Measurements from ENCODE around the gene CCND1. TPM values are rescaled to one million over a fixed set of nuclear protein-coding genes. Genes with fewer than 3 reads are reported as not detected.

Gene CCND1
- total RNA-seq, 1 donor from 2014 or later = 55.6 TPM

- no peak for DNase-seq (ENCODE audit: low spot score)
- no peak overlapping the region for H3K4me3 Mint-ChIP-seq (ENCODE audit: unreplicated experiment)
- TF ChIP-seq CTCF (IDR thresholded peaks at IDR 0.05; ENCODE audit: unreplicated experiment) = no peak
- H3K27ac Mint-ChIP-seq (ENCODE audit: unreplicated experiment) = no peak overlapping the region
- H3K27me3 Mint-ChIP-seq (ENCODE audit: unreplicated experiment) = peaks cover 6% of the 10 kb centered on the region
- peaks cover 16% of the 10 kb centered on the region for H3K4me1 Mint-ChIP-seq (ENCODE audit: unreplicated experiment)
- no peaks in the 10 kb centered on the region for H3K9me3 Mint-ChIP-seq (ENCODE audit: unreplicated experiment)
- H3K36me3 Mint-ChIP-seq (ENCODE audit: low read depth, unreplicated experiment) = no peaks in the 10 kb centered on the region
Measured at GRCh38 chr11:69654660-69655478, 13.9 kb downstream of the CCND1 start.

GRCh38 chr11:69655479-69656428 lies 14.8 kb downstream of the CCND1 start:
- no peak for TF ChIP-seq CTCF (IDR thresholded peaks at IDR 0.05; ENCODE audit: unreplicated experiment)
- Mint-ChIP-seq H3K4me1 (ENCODE audit: unreplicated experiment) (peaks cover 16% of the 10 kb centered on the region), H3K27ac (ENCODE audit: unreplicated experiment) (peak overlapping the region; percentile 24), H3K27me3 (ENCODE audit: unreplicated experiment) (peaks cover 6% of the 10 kb centered on the region), H3K4me3 (ENCODE audit: unreplicated experiment) (no peak overlapping the region), H3K36me3 (ENCODE audit: low read depth, unreplicated experiment) (no peaks in the 10 kb centered on the region), H3K9me3 (ENCODE audit: unreplicated experiment) (no peaks in the 10 kb centered on the region)
- no peak for DNase-seq (ENCODE audit: low spot score)

GRCh38 chr11:69656536-69657455 lies 15.8 kb downstream of the CCND1 start:
- H3K27ac Mint-ChIP-seq (ENCODE audit: unreplicated experiment) = peak overlapping the region; percentile 24

GRCh38 chr11:69657456-69657910 lies 16.5 kb downstream of the CCND1 start:
- peaks cover 16% of the 10 kb centered on the region for H3K4me1 Mint-ChIP-seq (ENCODE audit: unreplicated experiment)
- no peaks in the 10 kb centered on the region for H3K36me3 Mint-ChIP-seq (ENCODE audit: low read depth, unreplicated experiment)
- H3K27me3 Mint-ChIP-seq (ENCODE audit: unreplicated experiment) = peaks cover 6% of the 10 kb centered on the region
- H3K9me3 Mint-ChIP-seq (ENCODE audit: unreplicated experiment) = no peaks in the 10 kb centered on the region
- DNase-seq (ENCODE audit: low spot score) = no peak
- H3K27ac Mint-ChIP-seq (ENCODE audit: unreplicated experiment) = no peak overlapping the region
- TF ChIP-seq CTCF (IDR thresholded peaks at IDR 0.05; ENCODE audit: unreplicated experiment) = no peak
- no peak overlapping the region for H3K4me3 Mint-ChIP-seq (ENCODE audit: unreplicated experiment)

More at GRCh38 chr11:69656536-69657455, 15.8 kb downstream of the CCND1 start:
- H3K27me3 Mint-ChIP-seq (ENCODE audit: unreplicated experiment) = peaks cover 6% of the 10 kb centered on the region
- DNase-seq (ENCODE audit: low spot score) = no peak
- H3K9me3 Mint-ChIP-seq (ENCODE audit: unreplicated experiment) = no peaks in the 10 kb centered on the region
- H3K4me1 Mint-ChIP-seq (ENCODE audit: unreplicated experiment) = peaks cover 16% of the 10 kb centered on the region
- H3K4me3 Mint-ChIP-seq (ENCODE audit: unreplicated experiment) = no peak overlapping the region
- H3K36me3 Mint-ChIP-seq (ENCODE audit: low read depth, unreplicated experiment) = no peaks in the 10 kb centered on the region
- no peak for TF ChIP-seq CTCF (IDR thresholded peaks at IDR 0.05; ENCODE audit: unreplicated experiment)

Measured in endothelial cell (in vitro differentiated cells).